Activated naive CD8-positive, alpha-beta T cell treated with anti-CD3 and anti-CD28 coated beads, Interleukin-2, amount 50 U/mL, for 16 hours (primary cell): ENCODE results near the gene BIVM.
"Not testable (repeated sequence)": the region's sequence is repeated elsewhere in the genome, so short reads cannot be mapped to it uniquely, and the experiment has no call there.

Experiments
- DNase-seq: peaks from one replicate; pipeline ENCODE4 v3.0.0-alpha.2; 2020; ENCODE audit warnings: low read depth, low spot score

The BIVM gene, protein sequence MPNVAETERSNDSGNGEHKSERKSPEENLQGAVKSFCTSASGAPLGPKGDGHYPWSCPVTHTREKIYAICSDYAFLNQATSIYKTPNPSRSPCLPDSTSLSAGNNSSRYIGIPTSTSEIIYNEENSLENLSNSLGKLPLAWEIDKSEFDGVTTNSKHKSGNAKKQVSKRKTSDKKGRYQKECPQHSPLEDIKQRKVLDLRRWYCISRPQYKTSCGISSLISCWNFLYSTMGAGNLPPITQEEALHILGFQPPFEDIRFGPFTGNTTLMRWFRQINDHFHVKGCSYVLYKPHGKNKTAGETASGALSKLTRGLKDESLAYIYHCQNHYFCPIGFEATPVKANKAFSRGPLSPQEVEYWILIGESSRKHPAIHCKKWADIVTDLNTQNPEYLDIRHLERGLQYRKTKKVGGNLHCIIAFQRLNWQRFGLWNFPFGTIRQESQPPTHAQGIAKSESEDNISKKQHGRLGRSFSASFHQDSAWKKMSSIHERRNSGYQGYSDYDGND

DNA sequence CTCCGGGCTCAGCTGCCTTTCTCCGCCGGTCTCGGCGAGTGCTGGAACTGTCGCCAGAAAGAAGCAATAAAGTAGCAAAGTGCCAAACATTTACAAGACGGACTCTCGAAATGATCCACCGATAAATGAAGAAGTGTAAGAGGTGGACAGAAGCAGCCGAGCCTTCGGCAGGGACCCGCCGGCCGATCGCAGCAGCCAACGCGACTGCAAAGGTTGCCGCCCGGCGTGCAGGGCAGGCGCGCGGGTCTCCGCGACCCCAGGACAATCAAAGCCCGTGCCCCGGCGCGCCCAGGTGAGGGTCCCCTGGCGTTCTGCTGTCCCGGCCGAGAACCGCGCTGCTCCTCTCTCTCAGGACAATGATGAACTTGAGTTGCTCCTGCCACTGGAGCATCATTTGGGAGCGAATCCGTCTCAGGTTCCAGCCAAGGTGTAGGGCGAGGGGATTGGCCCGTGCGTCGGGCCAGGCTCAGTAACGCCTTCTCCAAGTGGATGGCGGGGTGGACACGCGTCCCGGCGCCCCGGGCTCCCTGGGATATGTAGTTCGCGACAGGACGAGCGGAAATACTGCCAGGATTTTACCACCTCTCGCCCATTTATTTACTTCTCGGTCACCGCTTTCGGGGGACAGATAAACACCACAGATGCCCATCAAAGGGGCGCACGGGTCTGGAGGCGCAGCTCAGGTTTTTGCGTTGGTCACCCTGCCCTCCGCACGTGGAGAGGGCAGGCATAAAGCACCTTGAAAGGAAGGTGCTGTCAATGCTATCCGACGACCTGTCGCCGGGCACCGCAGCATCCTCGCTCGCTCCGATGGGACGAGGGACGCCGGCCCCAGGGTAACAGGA, at the start of gene BIVM, which contains the start of gene POGLUT2:
Gene BIVM (plus strand): TSS at position 539 of the 845 bp plus-strand sequence. CDS start 8,149 bp downstream, outside the sequence.
Gene POGLUT2 (minus strand): TSS at position 396 of the 845 bp plus-strand sequence. CDS start 306 bp downstream, at position 90.
- DNase-seq, result peak; percentile 54

DNA sequence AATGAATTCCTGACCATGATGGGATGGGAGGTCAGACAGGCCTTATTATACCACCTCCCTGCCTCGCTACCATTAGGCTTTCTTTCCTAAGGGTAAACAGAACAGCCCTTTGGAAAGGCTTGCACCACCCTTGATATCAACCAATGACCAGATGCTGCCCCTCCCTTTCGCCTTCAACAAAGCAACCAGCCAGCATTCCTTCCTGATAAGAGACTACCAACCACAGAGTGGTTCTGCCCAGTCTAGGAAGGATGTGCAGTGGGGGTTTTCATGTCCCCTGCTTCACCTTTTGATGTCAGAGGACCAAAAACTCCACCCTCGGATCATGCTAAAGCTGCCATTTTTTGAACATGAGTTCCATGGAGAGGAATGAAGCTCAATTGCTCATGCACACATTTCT, 47.0 kb upstream of the BIVM start:
- DNase-seq, result no peak

DNA sequence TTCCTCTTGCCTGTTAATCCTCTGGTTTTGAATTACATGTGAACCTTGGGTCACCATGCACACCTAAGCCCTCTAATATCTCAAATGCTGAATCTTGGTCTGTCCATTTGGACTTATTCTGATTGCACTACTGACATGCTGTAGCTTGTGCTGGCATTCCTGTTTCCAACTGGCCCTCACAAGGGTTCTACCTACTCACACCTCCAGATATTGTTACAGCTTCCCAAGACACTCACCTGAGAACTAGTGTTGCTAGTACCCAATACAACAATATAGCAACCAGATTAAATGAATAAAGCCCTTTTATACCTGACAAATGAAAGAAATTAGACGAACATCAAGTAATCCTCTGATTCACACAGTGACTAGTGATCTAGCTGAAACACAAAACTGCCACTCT, 41.9 kb upstream of the BIVM start:
- no peak for DNase-seq

DNA sequence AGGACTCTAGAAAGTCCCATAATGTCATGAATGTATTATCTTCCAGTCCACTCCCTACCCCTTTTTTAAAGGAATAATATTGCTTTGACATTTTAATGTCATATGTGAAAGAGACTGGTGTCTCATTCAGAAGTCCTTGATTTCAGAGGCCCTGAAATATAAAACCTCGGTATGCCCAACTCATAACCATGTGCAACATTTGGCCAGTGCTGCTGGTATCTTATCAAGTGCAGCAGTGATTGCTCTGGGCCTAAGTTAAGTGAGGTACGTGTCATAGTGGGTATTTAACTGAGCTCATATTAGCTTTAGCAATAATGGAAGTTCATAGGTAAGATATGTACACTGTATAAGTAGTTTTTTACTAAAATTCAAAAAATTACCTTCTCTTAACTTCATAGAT, 40.1 kb upstream of the BIVM start:
- no peak for DNase-seq

DNA sequence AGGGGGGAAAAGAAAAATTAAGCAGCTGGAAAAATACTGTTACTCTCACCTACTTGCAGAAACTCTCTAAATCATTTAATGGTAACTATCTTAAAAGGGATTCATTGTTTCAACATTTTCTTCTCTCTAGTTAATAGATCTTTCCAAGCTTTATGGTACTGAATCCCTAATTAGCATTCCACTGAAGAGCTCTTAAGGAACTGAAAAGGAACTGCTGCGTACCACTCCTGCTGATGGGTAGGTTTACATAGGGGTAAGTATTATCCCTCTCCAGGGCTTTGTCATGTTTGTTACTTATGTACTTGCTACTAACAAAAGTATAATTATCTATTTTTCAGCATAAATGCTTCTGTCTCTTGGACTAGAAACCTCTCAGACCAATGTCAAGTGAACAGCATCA, 37.8 kb upstream of the BIVM start:
- no peak for DNase-seq

DNA sequence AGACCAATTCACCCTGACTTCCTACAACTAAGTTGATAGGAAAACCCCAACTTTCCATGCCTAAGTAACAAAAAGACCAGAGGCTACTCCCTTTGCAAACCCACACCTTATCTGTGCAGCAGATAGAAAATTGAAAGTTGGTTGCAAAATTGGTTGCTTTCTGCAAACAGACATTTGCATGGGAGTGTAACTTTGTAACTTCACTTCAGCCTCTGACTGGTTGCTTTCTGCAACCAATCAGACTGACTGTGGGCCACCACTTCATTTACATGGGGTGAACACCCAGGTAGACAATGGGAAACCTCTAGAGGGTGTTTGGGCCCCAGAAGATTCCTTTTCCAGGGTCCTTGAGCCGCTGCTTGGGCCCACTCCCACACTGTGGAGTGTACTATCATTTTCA, 35.2 kb upstream of the BIVM start:
- no peak for DNase-seq

DNA sequence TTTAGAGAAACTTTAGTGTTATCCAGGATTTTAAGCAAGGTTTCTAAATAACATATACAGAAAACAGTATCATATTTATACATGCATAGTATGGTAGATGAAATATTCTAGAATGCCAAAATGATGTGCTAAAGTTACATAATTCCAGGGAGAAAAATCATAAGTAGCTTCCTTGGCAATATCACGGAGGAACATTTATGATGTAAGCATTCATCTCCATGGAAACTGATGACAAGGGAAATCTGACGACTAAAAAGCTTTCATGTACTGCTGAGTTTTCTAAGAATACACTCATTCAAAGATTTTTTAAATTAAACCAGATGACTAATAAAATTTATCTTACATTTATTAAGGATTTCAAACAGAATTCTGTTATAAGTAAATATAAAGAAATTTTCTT, 30.0 kb upstream of the BIVM start:
- DNase-seq, result no peak

DNA sequence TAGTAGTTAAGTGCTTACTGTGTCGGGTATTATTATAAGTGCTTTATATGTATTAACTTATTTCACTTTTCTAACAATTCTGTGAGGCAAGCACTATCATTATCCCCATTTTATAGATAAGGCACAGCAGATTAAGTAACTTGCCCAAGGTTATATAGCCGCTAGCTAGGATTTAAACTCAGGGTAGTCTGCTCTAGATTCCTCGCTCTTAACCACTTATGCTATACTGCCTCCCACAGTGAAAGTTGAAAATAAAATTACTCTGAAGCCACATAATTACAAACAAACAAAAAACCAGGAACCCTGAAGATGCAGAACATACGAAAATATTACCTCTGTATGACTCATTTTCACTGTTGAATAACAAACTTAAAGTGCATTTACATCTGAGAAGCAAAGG, 29.2 kb upstream of the BIVM start:
- no peak for DNase-seq

DNA sequence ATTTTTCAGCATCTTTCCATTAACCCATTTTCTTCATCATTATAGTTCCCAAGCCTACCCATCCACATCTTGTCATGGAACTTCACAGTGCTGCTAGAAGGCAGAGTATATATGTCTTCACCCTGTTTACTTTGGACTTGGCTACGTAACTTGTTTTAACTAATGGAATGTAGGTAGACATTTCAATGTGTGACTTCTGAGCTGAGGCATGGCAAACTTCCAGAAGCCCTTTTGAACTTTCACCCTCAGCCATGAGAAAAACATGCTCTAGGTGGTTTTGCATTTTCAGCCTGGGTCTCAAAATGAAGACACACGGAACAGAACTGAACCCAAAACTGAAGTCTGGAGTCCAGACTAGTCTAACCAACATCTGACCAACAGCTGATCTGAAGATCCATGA, 28.5 kb upstream of the BIVM start:
- no peak for DNase-seq

DNA sequence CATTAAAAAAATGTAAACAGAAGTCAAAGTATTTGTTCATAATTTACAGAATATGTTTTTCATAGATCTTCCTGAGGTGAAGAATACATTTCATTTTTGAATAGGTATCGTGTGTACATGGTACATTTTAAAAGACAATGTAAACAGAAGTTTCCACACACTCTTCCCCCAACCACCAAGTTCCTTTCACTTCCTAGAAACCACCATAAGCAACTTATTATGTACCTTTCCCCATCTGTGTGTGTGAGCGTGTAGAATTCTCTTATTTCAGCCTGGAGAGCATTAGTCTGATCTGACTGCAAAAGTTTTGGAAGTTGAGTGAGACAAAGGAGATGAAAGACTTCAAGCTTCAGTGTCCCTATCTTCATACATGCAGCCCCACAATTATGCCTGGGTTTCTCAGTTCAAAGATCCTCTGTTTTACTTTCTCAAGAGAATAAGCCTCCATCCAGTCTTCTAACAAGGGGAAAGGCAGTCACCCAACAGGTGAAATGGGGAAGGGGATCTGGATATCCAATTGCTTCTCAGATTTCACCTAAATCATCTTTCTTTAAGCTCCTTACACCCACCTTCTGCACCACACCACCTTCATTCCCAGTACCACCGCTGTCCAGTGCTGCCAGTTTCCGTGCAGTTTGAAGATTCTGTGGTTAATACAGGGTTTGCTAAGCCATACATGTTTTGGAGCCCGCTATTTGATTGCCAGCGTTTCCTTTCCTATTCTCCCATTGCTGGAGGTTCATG, 27.4 kb upstream of the BIVM start:
- no peak for DNase-seq

DNA sequence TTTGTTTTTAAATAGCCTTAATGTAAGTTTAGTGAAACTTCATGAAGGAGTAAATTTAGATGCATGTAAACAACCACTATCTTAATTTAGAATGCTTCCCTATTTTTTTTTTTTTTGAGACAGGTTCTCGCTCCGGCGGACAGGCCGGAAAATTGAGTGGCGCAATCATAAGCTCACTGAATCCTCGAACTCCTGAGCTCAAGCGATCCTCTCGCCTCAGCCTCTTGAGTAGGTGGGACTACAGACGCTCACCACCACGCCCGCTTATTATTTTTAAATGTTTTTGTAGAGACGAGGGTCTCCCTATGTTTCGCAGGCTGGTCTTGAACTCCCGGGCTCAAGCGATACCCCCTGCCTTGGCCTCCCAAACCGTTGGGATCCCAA, 26.9 kb upstream of the BIVM start:
- DNase-seq, result no peak

DNA sequence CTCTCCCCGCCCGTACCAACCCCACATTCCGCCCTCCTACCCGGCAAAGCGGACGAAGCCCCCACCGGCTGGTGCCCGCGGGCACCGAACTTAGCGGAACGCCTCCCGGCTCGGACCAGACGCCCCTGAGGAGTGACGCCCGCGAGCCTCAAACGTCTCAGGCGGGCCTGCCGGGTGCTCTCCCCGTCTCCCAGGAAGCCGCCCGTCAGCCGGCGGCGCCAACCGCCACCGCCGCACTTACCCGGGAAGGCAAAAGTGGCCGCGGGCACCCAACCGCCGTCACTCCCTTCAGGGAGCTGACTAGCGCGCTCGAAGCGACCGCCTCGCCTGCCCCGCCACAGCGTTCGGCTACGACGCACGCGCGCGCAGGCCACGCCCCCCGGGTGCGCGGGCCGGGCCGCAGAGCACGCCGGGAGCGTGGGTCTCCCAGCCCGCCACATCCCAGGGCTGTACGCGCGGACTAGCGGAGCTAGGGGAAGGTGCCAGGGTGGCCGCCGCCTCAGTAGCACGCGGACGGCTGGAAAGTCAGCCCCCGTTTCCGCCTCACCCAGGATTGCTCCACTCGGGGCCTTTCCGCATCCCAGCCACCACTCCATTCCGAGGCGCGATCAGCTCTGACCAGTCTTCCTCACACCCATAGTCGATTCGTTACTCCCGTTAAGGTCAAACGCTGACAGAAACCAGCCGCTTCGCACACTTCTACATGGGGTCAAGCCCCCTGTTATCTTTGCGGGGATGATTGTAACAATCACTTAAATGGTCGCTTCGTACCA, 25.3 kb upstream of the BIVM start, which contains the start of gene TEX30:
Gene TEX30 (minus strand): TSS at position 346 of the 773 bp plus-strand sequence. CDS start 3,760 bp downstream, outside the sequence.
- DNase-seq, result peak; percentile 69

DNA sequence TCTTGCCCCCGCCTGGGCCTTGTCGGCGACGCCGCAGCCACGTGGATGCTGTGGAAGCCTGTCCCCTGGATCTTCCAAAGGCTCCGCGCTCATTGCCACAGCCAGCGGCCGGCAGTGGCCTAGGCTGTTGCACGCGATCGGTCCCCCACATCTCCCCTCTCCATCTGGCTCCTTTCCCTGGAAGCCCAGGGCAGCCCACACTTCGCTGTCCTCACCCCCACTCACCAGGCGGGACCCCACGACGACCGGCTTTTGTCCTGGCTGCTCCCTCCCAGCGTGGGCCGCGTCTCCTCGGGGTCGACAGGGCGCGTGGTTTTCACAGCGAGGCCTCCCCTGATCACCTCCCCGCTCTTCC, 24.7 kb upstream of the BIVM start:
- DNase-seq, result no peak

DNA sequence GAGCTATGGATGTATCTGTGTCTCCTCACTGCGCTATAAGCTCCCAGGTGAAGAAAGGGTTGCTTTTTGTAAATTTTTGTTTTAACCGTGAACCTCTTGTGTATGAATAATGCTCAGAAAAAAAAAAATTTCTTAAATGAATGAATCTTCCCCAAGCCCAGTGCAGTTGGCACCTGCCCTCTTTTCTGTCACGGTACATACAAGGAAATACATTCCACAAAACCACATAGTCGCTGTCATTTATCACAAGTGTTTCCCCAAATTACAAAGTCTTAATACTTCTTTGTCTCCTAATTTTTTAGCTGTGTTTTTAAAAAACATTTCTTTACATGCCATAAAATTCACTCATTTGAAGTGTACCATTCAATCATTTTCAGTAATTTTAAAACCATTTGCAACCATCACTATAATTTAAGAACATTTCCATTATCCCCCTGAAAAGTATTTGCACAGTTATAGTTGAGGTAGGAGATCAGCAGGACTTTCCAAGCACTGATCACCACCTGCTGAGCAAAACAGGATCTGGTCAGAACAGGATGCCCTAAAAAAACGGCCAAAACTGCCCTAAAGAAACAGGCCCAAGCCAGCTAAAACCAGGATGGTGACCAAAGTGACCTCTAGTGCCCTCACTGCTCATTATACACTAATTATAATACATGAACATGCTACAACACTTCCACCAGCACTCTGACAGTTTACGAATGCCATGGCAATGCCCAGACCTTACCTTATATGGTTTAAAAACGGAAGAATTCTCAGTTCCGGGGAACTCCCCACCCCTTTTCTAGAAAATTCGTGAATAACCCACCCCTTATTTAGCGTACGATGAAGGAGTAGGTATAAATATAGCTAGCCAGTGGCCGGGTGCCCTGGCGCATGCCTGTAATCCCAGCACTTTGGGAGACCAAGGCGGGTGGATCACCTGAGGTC, 24.1 kb upstream of the BIVM start:
- no peak for DNase-seq

DNA sequence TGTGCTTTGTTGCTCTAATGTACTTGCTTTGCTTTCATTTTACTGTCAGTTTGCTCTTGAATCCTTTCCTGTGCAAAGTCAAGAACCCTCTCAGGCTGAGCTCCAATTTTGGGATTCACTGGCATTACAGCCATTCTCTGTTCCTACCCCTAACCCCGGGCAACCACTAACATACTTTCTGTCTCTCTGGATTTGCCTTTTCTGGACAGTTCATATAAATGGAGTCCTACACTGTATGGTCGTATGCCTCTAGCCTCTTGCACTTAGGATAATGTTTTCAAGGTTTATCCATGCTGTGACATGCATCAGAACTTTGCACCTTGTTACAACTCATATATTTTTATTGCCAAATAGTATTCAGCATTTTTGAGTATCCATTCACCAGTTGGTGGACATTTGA, 22.6 kb upstream of the BIVM start:
- no peak for DNase-seq

DNA sequence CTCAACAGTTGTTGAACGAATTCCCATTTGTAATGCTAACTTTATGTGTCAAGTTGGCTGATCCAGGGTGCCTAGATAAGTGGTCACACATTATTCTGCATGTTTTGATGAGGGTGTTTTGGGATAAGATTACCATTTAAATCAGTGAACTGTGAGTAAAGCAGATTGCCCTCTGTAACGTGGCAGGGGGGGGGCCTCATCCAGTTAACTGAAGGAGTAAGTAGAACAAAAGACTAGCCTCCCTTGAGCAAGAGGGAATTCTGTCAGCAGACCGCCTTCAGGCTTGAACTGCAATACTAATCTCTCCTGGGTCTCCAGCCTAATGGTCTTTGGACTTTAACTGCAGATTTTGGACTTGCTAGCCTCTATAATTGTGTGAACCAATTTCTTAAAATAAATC, 21.2 kb upstream of the BIVM start:
- no peak for DNase-seq

DNA sequence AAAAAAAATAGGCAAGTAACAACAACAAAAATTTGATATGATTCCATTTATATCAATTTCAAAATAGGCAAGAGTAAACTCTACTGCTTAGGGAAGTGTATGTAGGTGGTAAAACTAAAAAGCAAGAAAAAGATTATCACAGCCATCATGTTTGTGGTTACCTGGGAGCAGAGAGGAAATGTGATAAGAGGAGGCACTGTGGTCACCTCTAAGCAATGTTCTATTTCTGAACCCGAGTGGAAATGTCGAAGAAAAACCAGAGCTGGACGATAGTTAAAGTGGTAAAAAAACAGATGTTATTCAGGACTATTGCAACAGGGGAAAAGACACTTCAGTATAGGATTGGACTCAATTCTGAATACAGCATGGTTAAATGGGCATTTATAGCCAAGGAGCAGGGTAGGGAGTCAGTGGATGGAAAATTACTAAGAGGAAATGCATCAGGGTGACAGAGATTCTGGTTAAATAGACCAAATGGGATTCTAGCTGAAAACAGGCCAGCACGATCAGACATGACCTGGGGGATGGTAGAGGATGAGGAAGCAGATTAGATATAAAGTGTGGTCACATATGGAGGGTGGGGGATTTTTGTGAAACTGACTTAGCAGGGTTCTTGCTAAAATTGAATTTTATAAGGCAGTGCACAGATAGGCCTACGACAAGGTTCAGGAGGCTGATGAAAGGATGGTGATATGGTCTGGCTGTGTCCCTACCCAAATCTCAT, 19.3 kb upstream of the BIVM start:
- no peak for DNase-seq

DNA sequence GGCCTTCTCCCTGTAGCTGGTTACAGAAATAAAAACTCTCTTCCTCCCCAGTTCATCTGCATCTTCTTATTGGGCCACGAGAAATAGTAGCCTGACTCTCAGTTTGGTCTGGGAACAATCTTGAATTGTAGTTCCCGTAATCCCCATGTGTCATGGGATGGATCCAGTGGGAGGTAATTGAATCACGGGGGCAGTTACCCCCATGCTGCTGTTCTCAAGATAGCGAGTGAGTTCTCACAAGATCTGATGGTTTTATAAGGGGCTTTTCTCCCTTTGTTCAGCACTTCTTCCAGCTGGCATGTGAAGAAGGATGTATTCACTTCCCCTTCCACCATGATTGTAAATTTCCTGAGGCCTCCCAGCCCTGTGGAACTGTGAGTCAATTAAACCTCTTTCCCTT, 18.3 kb upstream of the BIVM start:
- not testable (repeated sequence) for DNase-seq

DNA sequence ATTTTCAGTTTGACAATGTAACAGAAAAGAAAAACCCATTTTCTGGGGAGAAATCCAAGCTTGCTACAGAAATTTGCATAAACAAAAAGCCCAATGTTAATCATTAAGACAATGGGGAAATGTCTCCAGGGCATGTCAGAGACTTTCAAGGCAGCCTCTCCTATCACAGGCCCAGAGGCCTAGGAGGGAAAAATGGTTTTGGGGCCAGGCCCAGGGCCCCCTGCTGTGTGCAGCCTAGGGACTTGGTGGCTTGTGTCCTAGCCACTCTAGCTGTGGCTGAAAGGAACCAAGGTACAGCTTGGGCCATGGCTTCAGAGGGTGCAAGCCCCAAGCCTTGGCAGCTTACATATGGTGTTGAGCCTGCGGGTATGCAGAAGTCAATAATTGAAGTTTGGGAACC, 17.3 kb upstream of the BIVM start:
- DNase-seq, result no peak
